ENCODE data around the gene PDPN. TPM values are rescaled to one million over a fixed set of nuclear protein-coding genes. Genes with fewer than 3 reads are reported as not detected.
A peak's percentile ranks its signal among the peaks of the same experiment; 100 is the strongest.

The PDPN gene, protein sequence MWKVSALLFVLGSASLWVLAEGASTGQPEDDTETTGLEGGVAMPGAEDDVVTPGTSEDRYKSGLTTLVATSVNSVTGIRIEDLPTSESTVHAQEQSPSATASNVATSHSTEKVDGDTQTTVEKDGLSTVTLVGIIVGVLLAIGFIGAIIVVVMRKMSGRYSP
- 25.0 TPM for polyA plus RNA-seq (2013, experiment 1 of 2)
- polyA plus RNA-seq (2013, experiment 2 of 2) = 27.3 TPM

DNA sequence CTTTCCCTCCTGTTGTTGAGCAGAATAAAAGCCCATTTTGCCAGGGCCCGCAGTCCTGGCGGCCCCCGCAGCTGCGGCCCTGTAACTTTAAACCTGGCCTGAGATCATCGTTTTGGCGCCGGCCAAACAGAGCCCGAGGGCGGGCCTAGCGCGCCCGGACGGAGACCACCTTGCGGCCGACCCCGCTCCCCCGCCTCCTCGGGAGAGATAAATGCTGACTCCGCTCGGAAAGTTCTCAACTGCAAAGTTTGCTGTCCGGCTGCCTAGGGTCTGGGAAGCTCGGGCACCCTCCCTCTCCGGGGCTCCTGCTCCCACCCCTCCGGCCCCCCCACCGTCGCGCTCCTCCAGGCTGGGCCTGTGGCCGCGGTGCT is at the start of gene PDPN:
Gene PDPN (plus strand): TSS at position 238 of the 371 bp plus-strand sequence. CDS start 202 bp downstream, outside the sequence.
- Histone ChIP-seq H2BK5ac (ENCODE audit: low read length) (no peak within 1 kb of the TSS), H3K79me1 (ENCODE audit: low read depth, low read length) (no peaks in the 10 kb centered on the region), H4K91ac (ENCODE audit: low read depth, low read length, poor library complexity) (no peak within 1 kb of the TSS), H2BK15ac (ENCODE audit: low read length) (peak within 1 kb of the TSS; percentile 1), H2AK5ac (ENCODE audit: low read depth, low read length) (no peak within 1 kb of the TSS), H3K9ac (ENCODE audit: low read depth, low read length, poor library complexity) (peak within 1 kb of the TSS; percentile 70), H3K4me3 (ENCODE audit: low read length in 2 of 2) (peak within 1 kb of the TSS; percentile 80 to 96), H3K18ac (ENCODE audit: low read length) (peak within 1 kb of the TSS; percentile 96), H3K4me1 (ENCODE audit: control insufficient read depth in 2 of 2, insufficient read depth in 1 of 2, low read depth in 1 of 2, low read length in 2 of 2) (peaks cover 22 to 26% of the 10 kb centered on the region in 2 donors), H3K4ac (ENCODE audit: low read length) (no peak within 1 kb of the TSS), H2BK120ac (ENCODE audit: low read depth, low read length) (peak within 1 kb of the TSS; percentile 11), H3K27me3 (ENCODE audit: control insufficient read depth in 3 of 3, insufficient read depth in 3 of 3, low read depth in 1 of 3, low read length in 3 of 3) (peaks cover 0 to 7% (median 5%) of the 10 kb centered on the region in 3 experiments), H3K9me3 (replicated peaks in 1 of 2; ENCODE audit: control insufficient read depth in 2 of 2, insufficient read depth in 1 of 2, low read depth in 1 of 2, low read length in 2 of 2) (no peaks in the 10 kb centered on the region), H3K36me3 (replicated peaks in 1 of 2; ENCODE audit: control insufficient read depth in 2 of 2, insufficient read depth in 2 of 2, low read length in 2 of 2) (peaks cover 0 to 11% of the 10 kb centered on the region in 2 donors), H3K14ac (ENCODE audit: low read length) (peak within 1 kb of the TSS; percentile 43), H2AFZ (ENCODE audit: low read length) (peak within 1 kb of the TSS; percentile 91), H3K4me2 (ENCODE audit: insufficient read depth, low read length, poor library complexity, severe bottlenecking) (peak within 1 kb of the TSS; percentile 91), H4K8ac (ENCODE audit: low read depth, low read length) (no peak within 1 kb of the TSS), H3K27ac (replicated peaks; ENCODE audit: low read length) (no peak within 1 kb of the TSS), H2BK12ac (ENCODE audit: low read length) (no peak within 1 kb of the TSS), H3K23ac (ENCODE audit: low read depth, low read length, poor library complexity) (peak within 1 kb of the TSS; percentile 21)
- DNase-seq (ENCODE audit: low spot score) = peak; percentile 69
- no CpG with 5 or more reads among the region's 29 CpGs for WGBS, 2 donors (ENCODE audit: extremely low coverage in 2 of 2, insufficient read length in 2 of 2, insufficient replicate concordance in 1 of 2)

DNA sequence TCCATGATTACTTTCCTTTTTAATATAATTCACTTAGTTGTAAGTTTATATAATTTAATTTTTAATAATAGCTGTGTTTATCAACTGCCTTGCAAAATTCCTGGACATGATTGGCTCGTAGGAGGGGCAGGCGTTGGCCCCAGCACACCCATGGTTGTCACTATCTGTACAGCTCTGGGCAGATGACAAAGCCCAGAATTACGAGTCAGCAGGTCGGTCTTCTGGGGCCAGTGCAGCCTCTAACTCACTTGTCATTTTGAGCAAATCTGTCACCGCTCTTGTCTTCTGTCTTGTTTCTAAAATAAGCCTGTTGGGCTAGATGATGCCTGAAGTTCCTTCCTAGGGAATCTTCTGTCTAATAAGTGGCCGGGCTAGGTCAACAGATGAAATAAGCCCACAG is 48.4 kb upstream of the PDPN start:
- Histone ChIP-seq H2BK15ac (ENCODE audit: low read length) (no peak overlapping the region), H3K79me1 (ENCODE audit: low read depth, low read length) (no peaks in the 10 kb centered on the region), H3K27ac (replicated peaks; ENCODE audit: low read length) (no peak overlapping the region), H3K4me1 (ENCODE audit: control insufficient read depth in 2 of 2, insufficient read depth in 1 of 2, low read depth in 1 of 2, low read length in 2 of 2) (no peaks in the 10 kb centered on the region), H4K8ac (ENCODE audit: low read depth, low read length) (no peak overlapping the region), H3K9me3 (replicated peaks in 1 of 2; ENCODE audit: control insufficient read depth in 2 of 2, insufficient read depth in 1 of 2, low read depth in 1 of 2, low read length in 2 of 2) (no peaks in the 10 kb centered on the region), H3K4me3 (ENCODE audit: low read length in 2 of 2) (no peak overlapping the region), H3K18ac (ENCODE audit: low read length) (no peak overlapping the region), H2AK5ac (ENCODE audit: low read depth, low read length) (no peak overlapping the region), H3K23ac (ENCODE audit: low read depth, low read length, poor library complexity) (no peak overlapping the region), H2BK120ac (ENCODE audit: low read depth, low read length) (no peak overlapping the region), H3K36me3 (replicated peaks in 1 of 2; ENCODE audit: control insufficient read depth in 2 of 2, insufficient read depth in 2 of 2, low read length in 2 of 2) (no peaks in the 10 kb centered on the region), H2AFZ (ENCODE audit: low read length) (no peak overlapping the region), H3K27me3 (ENCODE audit: control insufficient read depth in 3 of 3, insufficient read depth in 3 of 3, low read depth in 1 of 3, low read length in 3 of 3) (peaks cover 0 to 5% (median 0%) of the 10 kb centered on the region in 3 experiments), H3K9ac (ENCODE audit: low read depth, low read length, poor library complexity) (no peak overlapping the region), H3K4me2 (ENCODE audit: insufficient read depth, low read length, poor library complexity, severe bottlenecking) (no peak overlapping the region), H3K14ac (ENCODE audit: low read length) (no peak overlapping the region), H4K91ac (ENCODE audit: low read depth, low read length, poor library complexity) (no peak overlapping the region), H3K4ac (ENCODE audit: low read length) (no peak overlapping the region), H2BK5ac (ENCODE audit: low read length) (no peak overlapping the region), H2BK12ac (ENCODE audit: low read length) (no peak overlapping the region)
- no CpG with 5 or more reads among the region's 6 CpGs for WGBS, 2 donors (ENCODE audit: extremely low coverage in 2 of 2, insufficient read length in 2 of 2, insufficient replicate concordance in 1 of 2)
- DNase-seq (ENCODE audit: low spot score) = no peak

DNA sequence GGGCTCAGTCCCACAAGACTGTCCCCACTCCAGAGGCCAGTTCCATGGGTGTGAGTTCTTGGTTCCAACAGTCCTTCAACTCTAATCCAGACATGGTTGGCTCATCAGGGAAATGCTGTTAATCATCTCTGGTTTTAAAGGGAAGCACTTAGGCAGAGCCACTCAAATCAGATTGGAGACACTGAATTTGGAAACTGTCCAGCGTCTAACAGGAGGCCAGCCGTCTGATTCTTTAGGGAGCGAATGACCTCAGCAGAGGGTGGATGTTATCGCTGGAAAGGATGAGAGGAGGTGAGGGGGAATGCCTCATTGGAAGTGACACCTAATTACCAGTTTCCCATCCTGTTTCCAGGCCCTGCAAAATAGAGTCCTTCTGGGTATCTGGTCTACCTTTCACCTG is 47.1 kb upstream of the PDPN start:
- no peak overlapping the region for H4K91ac ChIP-seq (ENCODE audit: low read depth, low read length, poor library complexity)
- DNase-seq (ENCODE audit: low spot score) = no peak
- no peak overlapping the region for H2AFZ ChIP-seq (ENCODE audit: low read length)
- H3K9ac ChIP-seq (ENCODE audit: low read depth, low read length, poor library complexity) = no peak overlapping the region
- no CpG with 5 or more reads among the region's 4 CpGs for WGBS, 2 donors (ENCODE audit: extremely low coverage in 2 of 2, insufficient read length in 2 of 2, insufficient replicate concordance in 1 of 2)
- H2BK5ac ChIP-seq (ENCODE audit: low read length) = no peak overlapping the region
- no peak overlapping the region for H3K14ac ChIP-seq (ENCODE audit: low read length)
- no peaks in the 10 kb centered on the region for H3K79me1 ChIP-seq (ENCODE audit: low read depth, low read length)
- H3K4me2 ChIP-seq (ENCODE audit: insufficient read depth, low read length, poor library complexity, severe bottlenecking) = no peak overlapping the region
- H3K4me1 ChIP-seq (ENCODE audit: control insufficient read depth in 2 of 2, insufficient read depth in 1 of 2, low read depth in 1 of 2, low read length in 2 of 2) = no peaks in the 10 kb centered on the region
- no peak overlapping the region for H2BK15ac ChIP-seq (ENCODE audit: low read length)
- no peak overlapping the region for H2AK5ac ChIP-seq (ENCODE audit: low read depth, low read length)
- no peaks in the 10 kb centered on the region for H3K9me3 ChIP-seq (replicated peaks in 1 of 2; ENCODE audit: control insufficient read depth in 2 of 2, insufficient read depth in 1 of 2, low read depth in 1 of 2, low read length in 2 of 2)
- no peak overlapping the region for H3K23ac ChIP-seq (ENCODE audit: low read depth, low read length, poor library complexity)
- H3K27ac ChIP-seq (replicated peaks; ENCODE audit: low read length) = no peak overlapping the region
- no peak overlapping the region for H3K4me3 ChIP-seq (ENCODE audit: low read length in 2 of 2)
- H4K8ac ChIP-seq (ENCODE audit: low read depth, low read length) = no peak overlapping the region
- H3K18ac ChIP-seq (ENCODE audit: low read length) = no peak overlapping the region
- H3K27me3 ChIP-seq (ENCODE audit: control insufficient read depth in 3 of 3, insufficient read depth in 3 of 3, low read depth in 1 of 3, low read length in 3 of 3) = peaks cover 0 to 5% (median 0%) of the 10 kb centered on the region in 3 experiments
- H3K36me3 ChIP-seq (replicated peaks in 1 of 2; ENCODE audit: control insufficient read depth in 2 of 2, insufficient read depth in 2 of 2, low read length in 2 of 2) = no peaks in the 10 kb centered on the region
- H3K4ac ChIP-seq (ENCODE audit: low read length) = no peak overlapping the region
- no peak overlapping the region for H2BK120ac ChIP-seq (ENCODE audit: low read depth, low read length)
- H2BK12ac ChIP-seq (ENCODE audit: low read length) = no peak overlapping the region

DNA sequence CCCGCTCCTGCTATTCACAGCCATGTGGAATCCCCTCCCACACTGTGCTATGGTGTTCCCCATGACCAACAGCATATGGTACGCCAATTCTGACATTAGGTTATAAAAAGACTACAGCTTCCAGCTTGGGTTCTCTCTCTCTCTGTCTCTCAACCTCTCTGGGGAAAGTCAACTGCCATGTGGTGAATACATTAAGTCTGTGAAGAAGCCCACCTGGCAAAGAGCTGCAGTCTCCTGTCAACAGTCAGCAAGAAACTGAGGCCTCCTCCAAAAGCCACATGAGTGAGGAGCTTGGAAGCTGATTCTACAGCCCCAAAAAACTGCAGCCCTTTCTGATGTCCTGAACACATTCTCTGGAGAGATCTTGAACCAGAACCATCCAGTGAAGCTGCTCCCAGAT is 44.8 kb upstream of the PDPN start:
- no peaks in the 10 kb centered on the region for H3K79me1 ChIP-seq (ENCODE audit: low read depth, low read length)
- H2AK5ac ChIP-seq (ENCODE audit: low read depth, low read length) = no peak overlapping the region
- no peak overlapping the region for H3K23ac ChIP-seq (ENCODE audit: low read depth, low read length, poor library complexity)
- H3K27me3 ChIP-seq (ENCODE audit: control insufficient read depth in 3 of 3, insufficient read depth in 3 of 3, low read depth in 1 of 3, low read length in 3 of 3) = peaks cover 0 to 5% (median 0%) of the 10 kb centered on the region in 3 experiments
- H4K8ac ChIP-seq (ENCODE audit: low read depth, low read length) = no peak overlapping the region
- no peak overlapping the region for H2BK15ac ChIP-seq (ENCODE audit: low read length)
- H3K4ac ChIP-seq (ENCODE audit: low read length) = no peak overlapping the region
- DNase-seq (ENCODE audit: low spot score) = no peak
- H3K27ac ChIP-seq (replicated peaks; ENCODE audit: low read length) = no peak overlapping the region
- H3K4me1 ChIP-seq (ENCODE audit: control insufficient read depth in 2 of 2, insufficient read depth in 1 of 2, low read depth in 1 of 2, low read length in 2 of 2) = peaks cover 0 to under 1% of the 10 kb centered on the region in 2 donors
- H3K9me3 ChIP-seq (replicated peaks in 1 of 2; ENCODE audit: control insufficient read depth in 2 of 2, insufficient read depth in 1 of 2, low read depth in 1 of 2, low read length in 2 of 2) = no peaks in the 10 kb centered on the region
- H3K9ac ChIP-seq (ENCODE audit: low read depth, low read length, poor library complexity) = no peak overlapping the region
- H2BK120ac ChIP-seq (ENCODE audit: low read depth, low read length) = no peak overlapping the region
- H2BK12ac ChIP-seq (ENCODE audit: low read length) = no peak overlapping the region
- no peak overlapping the region for H3K4me3 ChIP-seq (ENCODE audit: low read length in 2 of 2)
- no peak overlapping the region for H3K4me2 ChIP-seq (ENCODE audit: insufficient read depth, low read length, poor library complexity, severe bottlenecking)
- H3K36me3 ChIP-seq (replicated peaks in 1 of 2; ENCODE audit: control insufficient read depth in 2 of 2, insufficient read depth in 2 of 2, low read length in 2 of 2) = no peaks in the 10 kb centered on the region
- H3K14ac ChIP-seq (ENCODE audit: low read length) = no peak overlapping the region
- WGBS, 2 donors (ENCODE audit: extremely low coverage in 2 of 2, insufficient read length in 2 of 2, insufficient replicate concordance in 1 of 2) = no CpG with 5 or more reads among the region's 2 CpGs
- H2AFZ ChIP-seq (ENCODE audit: low read length) = no peak overlapping the region
- no peak overlapping the region for H2BK5ac ChIP-seq (ENCODE audit: low read length)
- no peak overlapping the region for H4K91ac ChIP-seq (ENCODE audit: low read depth, low read length, poor library complexity)
- H3K18ac ChIP-seq (ENCODE audit: low read length) = no peak overlapping the region

All from neuronal stem cell (in vitro differentiated cells).